IMR-90 (cell line): ENCODE results near the gene LGALSL.

Experiments
- CEBPB ChIP-seq: IDR thresholded peaks from 2 replicates; pipeline ENCODE4 v1.6.1; 2012; ENCODE audit warnings: low read depth, low read length, improper control_type of control experiment
- FOS ChIP-seq: fragments of 150-350 bp; IDR thresholded peaks from 2 replicates; pipeline ENCODE4 v1.6.1; 2016; ENCODE audit warnings: low read depth, low read length
- MAZ ChIP-seq: IDR thresholded peaks from 2 replicates; pipeline ENCODE4 v1.6.1; 2012; ENCODE audit warnings: low read depth, mild to moderate bottlenecking, low read length, improper control_type of control experiment, moderate library complexity, borderline replicate concordance
- POLR2A ChIP-seq: IDR thresholded peaks from 2 replicates; pipeline ENCODE4 v1.6.1; 2012; ENCODE audit warnings: mild to moderate bottlenecking, low read depth, low read length
- RAD21 ChIP-seq: IDR thresholded peaks from 2 replicates; pipeline ENCODE4 v1.6.1; 2012; ENCODE audit warnings: low read length, improper control_type of control experiment
- RCOR1 ChIP-seq: IDR thresholded peaks from 2 replicates; pipeline ENCODE4 v1.6.1; 2012; ENCODE audit warnings: mild to moderate bottlenecking, low read length, improper control_type of control experiment; ENCODE audit not compliant: insufficient replicate concordance
- RFX5 ChIP-seq: IDR thresholded peaks from 2 replicates; pipeline ENCODE4 v1.8.0; 2012; ENCODE audit warnings: low read depth, mild to moderate bottlenecking, low read length, moderate library complexity
- TF ChIP-seq, protein P1 (sequence below): conservative IDR thresholded peaks from 2 replicates; pipeline ENCODE4 v1.5.1; 2012; ENCODE audit warnings: mild to moderate bottlenecking, low read depth, low read length, improper control_type of control experiment
- TF ChIP-seq, protein P2 (sequence below): fragments of 150-350 bp; IDR thresholded peaks from 2 replicates; pipeline ENCODE4 v1.6.1; 2017; ENCODE audit warnings: mild to moderate bottlenecking, antibody characterized with exemption, low read length, low read depth
- TF ChIP-seq, protein P3 (sequence below): fragments of 150-350 bp; IDR thresholded peaks from 2 replicates; pipeline ENCODE4 v1.6.1; 2016; ENCODE audit warnings: low read depth, mild to moderate bottlenecking, low read length, moderate library complexity, borderline replicate concordance

DNA sequence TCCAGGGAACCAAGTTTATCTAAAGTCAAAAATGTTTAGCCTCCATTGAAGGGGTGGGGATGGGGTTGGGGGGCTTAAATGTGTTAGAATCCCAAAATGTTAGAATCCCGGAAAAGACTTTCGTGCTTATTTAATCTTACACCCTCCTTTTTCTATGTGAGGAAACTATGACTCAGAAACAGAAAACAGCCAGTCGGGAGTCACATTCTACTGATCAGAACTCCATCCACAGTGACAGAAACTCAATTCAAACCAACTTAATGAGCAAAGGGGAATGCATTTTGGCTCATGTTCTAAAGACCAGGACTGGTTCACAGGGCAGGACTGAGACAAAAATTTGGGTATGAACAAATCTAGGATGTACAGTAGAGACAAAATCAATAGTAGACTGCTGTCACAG lies 38.3 kb downstream of the LGALSL start:
- TF ChIP-seq, protein P1, sequence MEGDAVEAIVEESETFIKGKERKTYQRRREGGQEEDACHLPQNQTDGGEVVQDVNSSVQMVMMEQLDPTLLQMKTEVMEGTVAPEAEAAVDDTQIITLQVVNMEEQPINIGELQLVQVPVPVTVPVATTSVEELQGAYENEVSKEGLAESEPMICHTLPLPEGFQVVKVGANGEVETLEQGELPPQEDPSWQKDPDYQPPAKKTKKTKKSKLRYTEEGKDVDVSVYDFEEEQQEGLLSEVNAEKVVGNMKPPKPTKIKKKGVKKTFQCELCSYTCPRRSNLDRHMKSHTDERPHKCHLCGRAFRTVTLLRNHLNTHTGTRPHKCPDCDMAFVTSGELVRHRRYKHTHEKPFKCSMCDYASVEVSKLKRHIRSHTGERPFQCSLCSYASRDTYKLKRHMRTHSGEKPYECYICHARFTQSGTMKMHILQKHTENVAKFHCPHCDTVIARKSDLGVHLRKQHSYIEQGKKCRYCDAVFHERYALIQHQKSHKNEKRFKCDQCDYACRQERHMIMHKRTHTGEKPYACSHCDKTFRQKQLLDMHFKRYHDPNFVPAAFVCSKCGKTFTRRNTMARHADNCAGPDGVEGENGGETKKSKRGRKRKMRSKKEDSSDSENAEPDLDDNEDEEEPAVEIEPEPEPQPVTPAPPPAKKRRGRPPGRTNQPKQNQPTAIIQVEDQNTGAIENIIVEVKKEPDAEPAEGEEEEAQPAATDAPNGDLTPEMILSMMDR = no peak
- no peak for TF ChIP-seq RCOR1
- TF ChIP-seq CEBPB = no peak
- no peak for TF ChIP-seq RAD21
- TF ChIP-seq FOS = no peak
- TF ChIP-seq, protein P2, sequence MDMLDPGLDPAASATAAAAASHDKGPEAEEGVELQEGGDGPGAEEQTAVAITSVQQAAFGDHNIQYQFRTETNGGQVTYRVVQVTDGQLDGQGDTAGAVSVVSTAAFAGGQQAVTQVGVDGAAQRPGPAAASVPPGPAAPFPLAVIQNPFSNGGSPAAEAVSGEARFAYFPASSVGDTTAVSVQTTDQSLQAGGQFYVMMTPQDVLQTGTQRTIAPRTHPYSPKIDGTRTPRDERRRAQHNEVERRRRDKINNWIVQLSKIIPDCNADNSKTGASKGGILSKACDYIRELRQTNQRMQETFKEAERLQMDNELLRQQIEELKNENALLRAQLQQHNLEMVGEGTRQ = no peak
- no peak for TF ChIP-seq POLR2A
- no peak for TF ChIP-seq MAZ
- TF ChIP-seq, protein P3, sequence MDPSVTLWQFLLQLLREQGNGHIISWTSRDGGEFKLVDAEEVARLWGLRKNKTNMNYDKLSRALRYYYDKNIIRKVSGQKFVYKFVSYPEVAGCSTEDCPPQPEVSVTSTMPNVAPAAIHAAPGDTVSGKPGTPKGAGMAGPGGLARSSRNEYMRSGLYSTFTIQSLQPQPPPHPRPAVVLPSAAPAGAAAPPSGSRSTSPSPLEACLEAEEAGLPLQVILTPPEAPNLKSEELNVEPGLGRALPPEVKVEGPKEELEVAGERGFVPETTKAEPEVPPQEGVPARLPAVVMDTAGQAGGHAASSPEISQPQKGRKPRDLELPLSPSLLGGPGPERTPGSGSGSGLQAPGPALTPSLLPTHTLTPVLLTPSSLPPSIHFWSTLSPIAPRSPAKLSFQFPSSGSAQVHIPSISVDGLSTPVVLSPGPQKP = no peak
- no peak for TF ChIP-seq RFX5
